ENCODE results near the gene ITPKB. TPM values are rescaled to one million over a fixed set of nuclear protein-coding genes. Genes with fewer than 3 reads are reported as not detected.

ITPKB gene
- total RNA-seq, 1 donor from 2014 or later, result 1.6 TPM

DNA sequence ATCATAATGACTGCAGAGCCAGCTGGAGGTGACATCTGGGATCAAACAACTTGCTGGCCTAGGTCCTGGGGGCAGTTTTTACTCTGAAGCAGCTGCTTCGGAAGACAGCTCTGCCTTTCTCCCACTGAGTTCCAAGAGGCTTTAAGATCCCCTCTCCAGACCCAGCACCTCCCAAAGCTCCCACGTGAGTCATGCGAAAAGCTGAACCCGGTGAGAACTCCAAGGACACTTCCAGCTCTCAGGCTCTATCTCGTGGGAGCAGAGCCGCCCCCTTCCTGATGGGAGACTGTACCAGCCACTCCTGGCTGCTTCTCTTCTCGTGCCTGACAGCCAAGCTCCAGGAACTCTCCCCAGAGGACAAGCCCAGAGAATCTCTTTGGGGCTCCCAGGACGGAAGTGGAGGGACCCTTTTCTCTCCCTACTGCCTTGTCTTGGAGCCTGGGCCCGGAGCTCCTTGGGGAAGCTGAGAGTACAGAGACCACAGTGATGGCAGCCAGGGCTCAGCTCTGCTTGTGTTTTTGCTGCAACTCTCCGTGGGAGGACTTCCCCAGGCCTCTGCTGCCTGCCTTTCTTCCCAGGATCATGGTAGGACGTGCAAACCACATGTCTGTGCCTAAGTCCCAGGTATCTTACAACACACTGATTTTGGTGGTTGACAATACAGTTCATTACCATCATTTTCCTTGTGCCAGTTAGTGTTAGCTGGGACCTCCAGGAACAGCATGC lies 149.9 kb downstream of the ITPKB start:
- H3K36me3 ChIP-seq, result no peaks in the 10 kb centered on the region
- no peaks in the 10 kb centered on the region for H3K79me2 ChIP-seq (ENCODE audit: low read depth)
- no peak overlapping the region for H3K4me3 Mint-ChIP-seq
- H2AFZ ChIP-seq (replicated peaks), result no peak overlapping the region
- H3K27ac Mint-ChIP-seq, result no peak overlapping the region
- H3F3A ChIP-seq (ENCODE audit: low read depth), result no peaks in the 10 kb centered on the region
- H3K27ac ChIP-seq, result no peak overlapping the region
- peaks cover 12% of the 10 kb centered on the region for H3K27me3 Mint-ChIP-seq (ENCODE audit: insufficient read depth, low read depth)
- DNase-seq (ENCODE audit: low spot score), result no peak
- no peak overlapping the region for H3K4me2 ChIP-seq
- H3K9me3 ChIP-seq (ENCODE audit: low read depth), result no peaks in the 10 kb centered on the region
- H3K27me3 ChIP-seq, result no peaks in the 10 kb centered on the region
- H3K4me3 ChIP-seq, result no peak overlapping the region
- H3K9ac ChIP-seq, result no peak overlapping the region
- TF ChIP-seq, protein P1, sequence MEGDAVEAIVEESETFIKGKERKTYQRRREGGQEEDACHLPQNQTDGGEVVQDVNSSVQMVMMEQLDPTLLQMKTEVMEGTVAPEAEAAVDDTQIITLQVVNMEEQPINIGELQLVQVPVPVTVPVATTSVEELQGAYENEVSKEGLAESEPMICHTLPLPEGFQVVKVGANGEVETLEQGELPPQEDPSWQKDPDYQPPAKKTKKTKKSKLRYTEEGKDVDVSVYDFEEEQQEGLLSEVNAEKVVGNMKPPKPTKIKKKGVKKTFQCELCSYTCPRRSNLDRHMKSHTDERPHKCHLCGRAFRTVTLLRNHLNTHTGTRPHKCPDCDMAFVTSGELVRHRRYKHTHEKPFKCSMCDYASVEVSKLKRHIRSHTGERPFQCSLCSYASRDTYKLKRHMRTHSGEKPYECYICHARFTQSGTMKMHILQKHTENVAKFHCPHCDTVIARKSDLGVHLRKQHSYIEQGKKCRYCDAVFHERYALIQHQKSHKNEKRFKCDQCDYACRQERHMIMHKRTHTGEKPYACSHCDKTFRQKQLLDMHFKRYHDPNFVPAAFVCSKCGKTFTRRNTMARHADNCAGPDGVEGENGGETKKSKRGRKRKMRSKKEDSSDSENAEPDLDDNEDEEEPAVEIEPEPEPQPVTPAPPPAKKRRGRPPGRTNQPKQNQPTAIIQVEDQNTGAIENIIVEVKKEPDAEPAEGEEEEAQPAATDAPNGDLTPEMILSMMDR (IDR thresholded peaks at IDR 0.05), result no peak
- TF ChIP-seq EZH2 (IDR thresholded peaks at IDR 0.05) (no peak), EZH2phosphoT487 (IDR thresholded peaks at IDR 0.05) (no peak)
- peaks cover 12% of the 10 kb centered on the region for H3K4me1 Mint-ChIP-seq
- H4K20me1 ChIP-seq (ENCODE audit: low read depth), result no peaks in the 10 kb centered on the region
- no peaks in the 10 kb centered on the region for H3K36me3 Mint-ChIP-seq
- peaks cover 4% of the 10 kb centered on the region for H3K9me3 Mint-ChIP-seq
- peaks cover 6% of the 10 kb centered on the region for H3K4me1 ChIP-seq

DNA sequence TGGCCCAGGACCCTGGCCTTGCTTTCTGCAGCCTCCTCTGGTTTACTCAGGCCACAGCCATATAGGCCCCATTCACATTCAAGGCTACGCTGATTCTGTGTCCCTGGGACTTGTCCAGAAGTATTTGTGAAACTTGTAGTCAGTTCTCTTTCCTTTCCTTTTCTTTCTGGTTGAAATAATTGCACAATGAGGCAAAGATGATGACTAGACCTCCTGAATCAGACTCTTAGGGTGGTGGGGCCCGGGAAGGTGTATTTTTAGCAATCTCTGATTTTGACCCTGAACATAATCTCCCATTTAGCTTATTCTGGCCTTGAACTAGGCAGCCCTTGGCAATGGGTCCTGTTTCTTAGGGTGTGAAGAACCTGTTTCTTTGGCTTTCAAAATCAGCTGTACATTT lies 150.6 kb downstream of the ITPKB start:
- Histone ChIP-seq H3K9me3 (ENCODE audit: low read depth) (no peaks in the 10 kb centered on the region), H3F3A (ENCODE audit: low read depth) (no peaks in the 10 kb centered on the region), H3K4me3 (no peak overlapping the region), H3K27me3 (no peaks in the 10 kb centered on the region), H3K79me2 (ENCODE audit: low read depth) (no peaks in the 10 kb centered on the region), H3K9ac (no peak overlapping the region), H4K20me1 (ENCODE audit: low read depth) (no peaks in the 10 kb centered on the region), H3K27ac (no peak overlapping the region), H3K4me2 (no peak overlapping the region), H2AFZ (replicated peaks) (no peak overlapping the region), H3K36me3 (no peaks in the 10 kb centered on the region), H3K4me1 (peaks cover 6% of the 10 kb centered on the region)
- DNase-seq (ENCODE audit: low spot score), result no peak
- Mint-ChIP-seq H3K9me3 (no peaks in the 10 kb centered on the region), H3K27me3 (ENCODE audit: insufficient read depth, low read depth) (peaks cover 12% of the 10 kb centered on the region), H3K36me3 (no peaks in the 10 kb centered on the region), H3K27ac (no peak overlapping the region), H3K4me3 (no peak overlapping the region), H3K4me1 (peaks cover 12% of the 10 kb centered on the region)
- no peak for TF ChIP-seq EZH2 (IDR thresholded peaks at IDR 0.05)
- TF ChIP-seq, protein P1 (IDR thresholded peaks at IDR 0.05), result no peak
- TF ChIP-seq EZH2phosphoT487 (IDR thresholded peaks at IDR 0.05), result no peak

DNA sequence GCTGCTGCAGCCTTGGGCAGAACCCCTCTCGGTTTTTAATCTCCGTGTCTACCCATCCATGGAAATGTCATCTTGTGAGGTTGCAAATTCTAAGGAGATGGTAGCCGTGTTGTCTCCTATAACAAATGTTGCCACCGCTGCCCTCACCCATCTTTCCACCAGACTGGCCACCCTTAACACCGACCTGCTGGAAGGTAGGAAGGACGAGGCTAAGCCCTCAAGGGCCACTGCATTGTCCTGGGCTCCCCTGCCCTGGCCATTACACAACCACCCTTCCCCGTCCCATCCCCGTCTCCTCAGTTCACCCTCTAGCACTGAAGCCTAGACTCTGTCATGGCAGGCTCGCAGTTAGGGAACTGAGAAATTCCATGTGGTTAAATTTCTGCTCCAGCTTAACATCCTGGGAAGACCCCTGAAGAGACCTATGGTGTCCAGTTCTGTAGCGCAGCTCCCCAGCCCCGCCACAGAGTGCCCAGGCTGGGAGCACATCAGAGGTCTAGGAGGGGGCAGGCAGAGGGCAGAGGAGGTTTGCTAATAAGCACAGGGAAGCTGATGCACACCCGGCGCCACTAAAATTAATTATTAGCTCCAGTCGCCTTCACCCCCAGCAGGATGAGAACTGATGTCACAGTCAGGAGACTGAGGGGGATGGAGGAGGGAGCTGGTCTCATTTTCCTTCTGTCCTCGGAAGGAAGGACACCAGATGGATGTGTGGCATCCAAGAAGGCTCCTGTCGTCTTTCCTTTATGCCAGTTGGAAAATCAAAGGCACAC lies 152.2 kb downstream of the ITPKB start:
- Histone ChIP-seq H3K9ac (no peak overlapping the region), H3K27me3 (no peaks in the 10 kb centered on the region), H3K79me2 (ENCODE audit: low read depth) (no peaks in the 10 kb centered on the region), H4K20me1 (ENCODE audit: low read depth) (no peaks in the 10 kb centered on the region), H2AFZ (replicated peaks) (no peak overlapping the region), H3K9me3 (ENCODE audit: low read depth) (no peaks in the 10 kb centered on the region), H3K4me2 (no peak overlapping the region), H3K4me1 (peaks cover 6% of the 10 kb centered on the region), H3K27ac (no peak overlapping the region), H3K4me3 (no peak overlapping the region), H3K36me3 (no peaks in the 10 kb centered on the region), H3F3A (ENCODE audit: low read depth) (no peaks in the 10 kb centered on the region)
- TF ChIP-seq EZH2 (IDR thresholded peaks at IDR 0.05) (no peak), EZH2phosphoT487 (IDR thresholded peaks at IDR 0.05) (no peak)
- TF ChIP-seq, protein P1 (IDR thresholded peaks at IDR 0.05), result no peak
- no peaks in the 10 kb centered on the region for H3K9me3 Mint-ChIP-seq
- H3K36me3 Mint-ChIP-seq, result no peaks in the 10 kb centered on the region
- no peak for DNase-seq (ENCODE audit: low spot score)
- peak overlapping the region; percentile 17 for H3K27ac Mint-ChIP-seq
- H3K4me3 Mint-ChIP-seq, result no peak overlapping the region
- H3K27me3 Mint-ChIP-seq (ENCODE audit: insufficient read depth, low read depth), result peaks cover 12% of the 10 kb centered on the region
- peaks cover 9% of the 10 kb centered on the region for H3K4me1 Mint-ChIP-seq
